H9 (cell line): Measurements from ENCODE around the gene TMEM117. TPM values are rescaled to one million over a fixed set of nuclear protein-coding genes. Genes with fewer than 3 reads are reported as not detected.

Experiments
- DNase-seq: peaks from one replicate; pipeline ENCODE4 v3.0.0-alpha.2; 2017
- H2AFZ ChIP-seq: one replicate; pipeline ENCODE4 v1.6.1; 2013; ENCODE audit warnings: mild to moderate bottlenecking, low read length, control low read depth, moderate library complexity
- H2AK5ac ChIP-seq: 2 replicates; pipeline ENCODE4 v1.6.1; 2013; ENCODE audit warnings: low read length, control low read depth, mixed read lengths; ENCODE audit not compliant: insufficient read length
- H2BK120ac ChIP-seq: one replicate; pipeline ENCODE4 v1.6.1; 2013; ENCODE audit warnings: low read depth, mild to moderate bottlenecking, low read length, control low read depth, inconsistent platforms; ENCODE audit not compliant: poor library complexity, severe bottlenecking
- H2BK12ac ChIP-seq: 2 replicates; pipeline ENCODE4 v1.6.1; 2013; ENCODE audit warnings: low read length, control low read depth, mixed read lengths, low read depth; ENCODE audit not compliant: insufficient read length
- H2BK15ac ChIP-seq: 2 replicates; pipeline ENCODE4 v1.6.1; 2013; ENCODE audit warnings: low read depth, low read length, control low read depth
- H2BK20ac ChIP-seq: one replicate; pipeline ENCODE4 v1.6.1; 2013; ENCODE audit warnings: low read depth, mild to moderate bottlenecking, low read length, control low read depth, inconsistent platforms; ENCODE audit not compliant: poor library complexity, severe bottlenecking
- H2BK5ac ChIP-seq: 2 replicates; pipeline ENCODE4 v1.6.1; 2013; ENCODE audit warnings: low read length, control low read depth, mixed read lengths; ENCODE audit not compliant: insufficient read length
- H3K14ac ChIP-seq: 2 replicates; pipeline ENCODE4 v1.6.1; 2013; ENCODE audit warnings: low read length, control low read depth; ENCODE audit not compliant: insufficient read depth
- H3K18ac ChIP-seq: 2 replicates; pipeline ENCODE4 v1.6.1; 2013; ENCODE audit warnings: low read depth, mild to moderate bottlenecking, mixed read lengths, low read length, control low read depth; ENCODE audit not compliant: insufficient read length
- H3K23ac ChIP-seq: 2 replicates; pipeline ENCODE4 v1.6.1; 2013; ENCODE audit warnings: low read length, control low read depth, mixed read lengths, low read depth; ENCODE audit not compliant: insufficient read length
- H3K23me2 ChIP-seq: 2 replicates; pipeline ENCODE4 v1.6.1; 2013; ENCODE audit warnings: low read depth, mild to moderate bottlenecking, mixed read lengths, low read length, control low read depth; ENCODE audit not compliant: insufficient read length, poor library complexity, severe bottlenecking
- H3K27ac ChIP-seq: 2 replicates; pipeline ENCODE4 v1.5.1; 2013; ENCODE audit warnings: low read length, control low read depth, mixed read lengths, low read depth; ENCODE audit not compliant: insufficient read length
- H3K27me3 ChIP-seq: 2 replicates; pipeline ENCODE4 v1.6.1; 2013; ENCODE audit warnings: low read length, control low read depth, inconsistent platforms; ENCODE audit not compliant: insufficient read depth
- H3K4ac ChIP-seq: 2 replicates; pipeline ENCODE4 v1.6.1; 2013; ENCODE audit warnings: low read depth, mild to moderate bottlenecking, control low read depth, inconsistent platforms, low read length, moderate library complexity
- H3K4me1 ChIP-seq: 2 replicates; pipeline ENCODE4 v1.6.1; 2013; ENCODE audit warnings: low read length, control low read depth, inconsistent platforms; ENCODE audit not compliant: insufficient read depth
- H3K4me2 ChIP-seq: 2 replicates; pipeline ENCODE4 v1.6.1; 2013; ENCODE audit warnings: low read length, control low read depth, mixed read lengths; ENCODE audit not compliant: insufficient read length, insufficient read depth
- H3K56ac ChIP-seq: 2 replicates; pipeline ENCODE4 v1.6.1; 2013; ENCODE audit warnings: low read depth, mild to moderate bottlenecking, mixed read lengths, low read length, control low read depth; ENCODE audit not compliant: insufficient read length
- H3K79me1 ChIP-seq: 2 replicates; pipeline ENCODE4 v1.6.1; 2013; ENCODE audit warnings: low read depth, mild to moderate bottlenecking, moderate library complexity, low read length, control low read depth, inconsistent platforms; ENCODE audit not compliant: insufficient read depth, poor library complexity, severe bottlenecking
- H3K79me2 ChIP-seq: 2 replicates; pipeline ENCODE4 v1.6.1; 2013; ENCODE audit warnings: low read length, control low read depth, inconsistent platforms; ENCODE audit not compliant: insufficient read depth
- H3K9ac ChIP-seq: 2 replicates; pipeline ENCODE4 v1.6.1; 2013; ENCODE audit warnings: low read length, control low read depth, mixed read lengths; ENCODE audit not compliant: insufficient read length; ENCODE audit errors: extremely low read depth
- H3K9me3 ChIP-seq: one replicate; pipeline ENCODE4 v1.6.1; 2013; ENCODE audit warnings: low read depth, low read length, inconsistent platforms; ENCODE audit not compliant: control insufficient read depth
- H3T11ph ChIP-seq: one replicate; pipeline ENCODE4 v1.6.1; 2013; ENCODE audit warnings: mild to moderate bottlenecking, low read length, control low read depth, inconsistent platforms
- H4K20me1 ChIP-seq: one replicate; pipeline ENCODE4 v1.6.1; 2013; ENCODE audit not compliant: control insufficient read depth, insufficient read length, insufficient read depth
- H4K5ac ChIP-seq: 2 replicates; pipeline ENCODE4 v1.6.1; 2013; ENCODE audit warnings: low read depth, mild to moderate bottlenecking, mixed read lengths, low read length, control low read depth; ENCODE audit not compliant: insufficient read length
- H4K8ac ChIP-seq: replicated peaks from 2 replicates; pipeline ENCODE4 v1.6.1; 2013; ENCODE audit warnings: low read length, control low read depth, mixed read lengths, low read depth; ENCODE audit not compliant: insufficient read length
- H4K91ac ChIP-seq: 2 replicates; pipeline ENCODE4 v1.6.1; 2013; ENCODE audit warnings: low read depth, mild to moderate bottlenecking, moderate library complexity, mixed read lengths, low read length, control low read depth; ENCODE audit not compliant: insufficient read length
- H3K27ac Mint-ChIP-seq, 3 experiments: 2 replicates in 2 of 3; 3 replicates in 1 of 3; pipeline ENCODE4 v1.8.0; 2020 to 2021; ENCODE audit warnings: mixed read lengths in 3 of 3, mild to moderate bottlenecking in 1 of 3, moderate library complexity in 1 of 3
- H3K27me3 Mint-ChIP-seq: 2 replicates; pipeline ENCODE4 v1.8.0; 2021; ENCODE audit warnings: low read depth, mild to moderate bottlenecking, moderate library complexity, mixed read lengths
- H3K36me3 Mint-ChIP-seq, 3 experiments: 2 replicates in 2 of 3; 3 replicates in 1 of 3; pipeline ENCODE4 v1.8.0; 2020 to 2021; ENCODE audit warnings: low read depth in 3 of 3, mixed read lengths in 3 of 3; ENCODE audit not compliant: insufficient read depth in 1 of 3
- H3K4me1 Mint-ChIP-seq, 2 experiments: 2 replicates each; pipeline ENCODE4 v1.8.0; 2020; ENCODE audit warnings: mixed read lengths in 2 of 2
- H3K4me3 Mint-ChIP-seq, 2 experiments: 2 replicates in 1 of 2; 3 replicates in 1 of 2; pipeline ENCODE4 v1.8.0; 2020 to 2021; ENCODE audit warnings: mild to moderate bottlenecking in 2 of 2, mixed read lengths in 2 of 2, moderate library complexity in 1 of 2
- H3K9me3 Mint-ChIP-seq, 2 experiments: 2 replicates in 1 of 2; 3 replicates in 1 of 2; pipeline ENCODE4 v1.8.0; 2020; ENCODE audit warnings: mild to moderate bottlenecking in 2 of 2, mixed read lengths in 2 of 2, moderate library complexity in 1 of 2
- WGBS: extraction: QIAGEN DNeasy Blood & Tissue Kit; methylation state at CpG from one replicate; pipeline ENCODE4 v1.1.7; 2013; ENCODE audit warnings: missing lambda C conversion rate, low lambda C conversion rate, mixed read lengths; ENCODE audit not compliant: insufficient read length; ENCODE audit errors: extremely low coverage; 5-methylcytosine and 5-hydroxymethylcytosine counted together
- total RNA-seq: library from RNA; stranded (reverse); gene quantifications from 2 replicates; pipeline ENCODE4 v1.2.1, GENCODE V29; 2021
- TF ChIP-seq, protein P1 (sequence below): fragments of 200-600 bp; sonication (generic); conservative IDR thresholded peaks from 3 replicates; pipeline ENCODE4 v1.8.0; 2021; ENCODE audit warnings: antibody characterized with exemption, mild to moderate bottlenecking

Gene TMEM117
- total RNA-seq, 1 experiment from 2014 or later = 1.7 TPM

DNA sequence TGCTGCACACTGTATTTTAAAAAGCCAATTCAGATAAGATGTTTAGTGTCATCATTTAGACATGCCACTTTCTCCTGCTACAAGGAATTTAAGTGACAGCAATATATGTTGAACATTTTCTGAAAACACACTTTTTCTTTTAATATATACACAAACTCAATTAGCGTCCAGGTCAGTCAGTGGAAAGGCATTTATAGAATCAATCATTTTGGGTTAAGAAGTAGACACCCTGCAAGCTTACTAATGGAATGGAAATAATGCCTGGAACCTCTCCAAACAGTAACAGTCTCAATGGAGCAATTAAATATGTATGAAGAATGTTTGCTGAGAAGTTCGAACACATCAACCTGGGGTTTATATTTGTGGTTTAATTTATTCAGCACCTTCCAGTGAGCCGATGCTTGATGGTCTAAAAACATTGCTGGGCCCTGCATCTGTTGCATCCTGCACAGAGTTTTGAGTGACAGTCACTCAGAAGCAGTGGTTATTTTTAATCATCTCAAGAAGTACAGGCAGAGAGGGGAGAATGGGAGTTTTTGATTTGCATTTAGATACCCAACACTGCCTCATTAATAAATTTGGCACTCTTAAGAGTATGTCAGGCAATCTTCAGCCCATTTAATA lies 410.7 kb downstream of the TMEM117 start:
- Histone ChIP-seq H3K4ac (no peak overlapping the region), H3K27me3 (no peaks in the 10 kb centered on the region), H3K23me2 (no peaks in the 10 kb centered on the region), H2AFZ (no peak overlapping the region), H4K20me1 (no peaks in the 10 kb centered on the region), H3K4me2 (no peak overlapping the region), H3K9me3 (no peaks in the 10 kb centered on the region), H2BK120ac (no peak overlapping the region), H4K8ac (no peak overlapping the region), H3K9ac (no peak overlapping the region), H3K27ac (no peak overlapping the region), H3T11ph (no peak overlapping the region), H4K91ac (no peak overlapping the region), H3K14ac (no peak overlapping the region), H2AK5ac (no peak overlapping the region), H3K18ac (no peak overlapping the region), H2BK12ac (no peak overlapping the region), H2BK15ac (no peak overlapping the region), H3K4me1 (no peaks in the 10 kb centered on the region), H2BK20ac (no peak overlapping the region), H3K23ac (no peak overlapping the region), H3K79me2 (no peaks in the 10 kb centered on the region), H2BK5ac (no peak overlapping the region), H3K79me1 (no peaks in the 10 kb centered on the region), H3K56ac (no peak overlapping the region), H4K5ac (no peak overlapping the region)
- no peaks in the 10 kb centered on the region for H3K27me3 Mint-ChIP-seq
- TF ChIP-seq, protein P1, sequence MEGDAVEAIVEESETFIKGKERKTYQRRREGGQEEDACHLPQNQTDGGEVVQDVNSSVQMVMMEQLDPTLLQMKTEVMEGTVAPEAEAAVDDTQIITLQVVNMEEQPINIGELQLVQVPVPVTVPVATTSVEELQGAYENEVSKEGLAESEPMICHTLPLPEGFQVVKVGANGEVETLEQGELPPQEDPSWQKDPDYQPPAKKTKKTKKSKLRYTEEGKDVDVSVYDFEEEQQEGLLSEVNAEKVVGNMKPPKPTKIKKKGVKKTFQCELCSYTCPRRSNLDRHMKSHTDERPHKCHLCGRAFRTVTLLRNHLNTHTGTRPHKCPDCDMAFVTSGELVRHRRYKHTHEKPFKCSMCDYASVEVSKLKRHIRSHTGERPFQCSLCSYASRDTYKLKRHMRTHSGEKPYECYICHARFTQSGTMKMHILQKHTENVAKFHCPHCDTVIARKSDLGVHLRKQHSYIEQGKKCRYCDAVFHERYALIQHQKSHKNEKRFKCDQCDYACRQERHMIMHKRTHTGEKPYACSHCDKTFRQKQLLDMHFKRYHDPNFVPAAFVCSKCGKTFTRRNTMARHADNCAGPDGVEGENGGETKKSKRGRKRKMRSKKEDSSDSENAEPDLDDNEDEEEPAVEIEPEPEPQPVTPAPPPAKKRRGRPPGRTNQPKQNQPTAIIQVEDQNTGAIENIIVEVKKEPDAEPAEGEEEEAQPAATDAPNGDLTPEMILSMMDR = no peak
- H3K4me1 Mint-ChIP-seq = 0 out of 4 replicates have a peak, but pooled peaks cover 0 to 2% of the 10 kb centered on the region in 2 experiments
- H3K9me3 Mint-ChIP-seq = peaks cover 0 to 2% of the 10 kb centered on the region in 2 experiments; a peak in 1 of 5 replicates
- DNase-seq = no peak
- H3K36me3 Mint-ChIP-seq = no peaks in the 10 kb centered on the region
- H3K4me3 Mint-ChIP-seq = no peak overlapping the region
- no CpG with 5 or more reads among the region's 3 CpGs for WGBS
- H3K27ac Mint-ChIP-seq = no peak overlapping the region
